Mesenchymal stem cell (in vitro differentiated cells and primary cell): ENCODE data around the gene MMP27. TPM values are rescaled to one million over a fixed set of nuclear protein-coding genes. Genes with fewer than 3 reads are reported as not detected.
A peak's percentile ranks its signal among the peaks of the same experiment; 100 is the strongest.

Source experiments
- DNase-seq: peaks from one replicate; pipeline ENCODE4 v3.0.0-alpha.2; 2013
- H2AFZ ChIP-seq: one replicate; pipeline ENCODE4 v1.6.1; 2013; ENCODE audit warnings: low read depth, mild to moderate bottlenecking, control low read depth, inconsistent platforms, low read length, moderate library complexity
- H2AK5ac ChIP-seq: 2 replicates; pipeline ENCODE4 v1.6.1; 2013; ENCODE audit warnings: low read length, moderate library complexity, mild to moderate bottlenecking, inconsistent platforms; ENCODE audit not compliant: severe bottlenecking
- H2BK120ac ChIP-seq: one replicate; pipeline ENCODE4 v1.6.1; 2013; ENCODE audit warnings: low read depth, mild to moderate bottlenecking, inconsistent platforms, low read length, moderate library complexity
- H2BK12ac ChIP-seq, 2 experiments: one replicate each; pipeline ENCODE4 v1.6.1; 2013; ENCODE audit warnings: inconsistent platforms in 2 of 2, low read length in 2 of 2, mild to moderate bottlenecking in 2 of 2, moderate library complexity in 2 of 2, control low read depth in 1 of 2
- H2BK15ac ChIP-seq: one replicate; pipeline ENCODE4 v1.6.1; 2013; ENCODE audit warnings: mild to moderate bottlenecking, low read depth, inconsistent platforms; ENCODE audit not compliant: poor library complexity, severe bottlenecking
- H2BK5ac ChIP-seq: 2 replicates; pipeline ENCODE4 v1.6.1; 2013; ENCODE audit warnings: low read depth, mild to moderate bottlenecking, low read length, control low read depth, inconsistent platforms; ENCODE audit not compliant: poor library complexity, severe bottlenecking
- H3K14ac ChIP-seq, 2 experiments: one replicate each; pipeline ENCODE4 v1.6.1; 2013; ENCODE audit warnings: inconsistent platforms in 2 of 2, low read length in 2 of 2, control low read depth in 1 of 2, mild to moderate bottlenecking in 1 of 2, moderate library complexity in 1 of 2
- H3K18ac ChIP-seq, 2 experiments: one replicate each; pipeline ENCODE4 v1.6.1; 2013; ENCODE audit warnings: inconsistent platforms in 2 of 2, low read length in 2 of 2, control low read depth in 1 of 2, low read depth in 1 of 2, mild to moderate bottlenecking in 1 of 2
- H3K23ac ChIP-seq, 2 experiments: one replicate each; pipeline ENCODE4 v1.6.1; 2013; ENCODE audit warnings: inconsistent platforms in 2 of 2, low read length in 2 of 2, mild to moderate bottlenecking in 2 of 2, moderate library complexity in 2 of 2, control low read depth in 1 of 2
- H3K27ac ChIP-seq: 2 replicates; pipeline ENCODE4 v1.5.1; 2013; ENCODE audit warnings: mild to moderate bottlenecking, moderate library complexity, low read length, control low read depth, inconsistent platforms; ENCODE audit not compliant: poor library complexity, severe bottlenecking
- H3K27me3 ChIP-seq, 2 experiments: 2 replicates each; pipeline versions ENCODE4 v1.6.1 to v1.7.0; 2013; ENCODE audit warnings: low read length in 2 of 2, mild to moderate bottlenecking in 2 of 2, moderate library complexity in 2 of 2, control low read depth in 1 of 2, inconsistent platforms in 1 of 2; ENCODE audit not compliant: control insufficient read depth in 1 of 2, insufficient read depth in 1 of 2
- H3K36me3 ChIP-seq, 2 experiments: 2 replicates each; pipeline versions ENCODE4 v1.6.1 to v1.7.0; 2013; ENCODE audit warnings: low read length in 2 of 2, control low read depth in 1 of 2, inconsistent platforms in 1 of 2, low read depth in 1 of 2, mild to moderate bottlenecking in 1 of 2; ENCODE audit not compliant: insufficient read depth in 2 of 2, control insufficient read depth in 1 of 2
- H3K4ac ChIP-seq, 2 experiments: one replicate each; pipeline ENCODE4 v1.6.1; 2013; ENCODE audit warnings: inconsistent platforms in 2 of 2, low read length in 2 of 2, mild to moderate bottlenecking in 2 of 2, moderate library complexity in 2 of 2, control low read depth in 1 of 2, low read depth in 1 of 2
- H3K4me1 ChIP-seq: 2 replicates; pipeline ENCODE4 v1.6.1; 2013; ENCODE audit warnings: low read depth, low read length, control low read depth; ENCODE audit not compliant: control insufficient read depth, insufficient read depth
- H3K4me2 ChIP-seq: 2 replicates; pipeline ENCODE4 v1.6.1; 2013; ENCODE audit warnings: low read length, mild to moderate bottlenecking, inconsistent platforms; ENCODE audit not compliant: poor library complexity, severe bottlenecking
- H3K4me3 ChIP-seq, 2 experiments: 2 replicates each; pipeline versions ENCODE4 v1.5.1 to v1.7.0; 2013; ENCODE audit warnings: low read length in 2 of 2, mild to moderate bottlenecking in 2 of 2, control low read depth in 1 of 2, low read depth in 1 of 2; ENCODE audit not compliant: insufficient read depth in 1 of 2
- H3K79me1 ChIP-seq: replicated peaks from 2 replicates; pipeline ENCODE4 v1.6.1; 2013; ENCODE audit warnings: mild to moderate bottlenecking, control low read depth, low read length, inconsistent platforms; ENCODE audit not compliant: poor library complexity, severe bottlenecking
- H3K9ac ChIP-seq: 2 replicates; pipeline ENCODE4 v1.7.0; 2013; ENCODE audit warnings: mild to moderate bottlenecking, low read length, moderate library complexity
- H3K9me3 ChIP-seq: 2 replicates; pipeline ENCODE4 v1.7.0; 2013; ENCODE audit warnings: mild to moderate bottlenecking, low read length; ENCODE audit not compliant: control insufficient read depth
- H4K8ac ChIP-seq: one replicate; pipeline ENCODE4 v1.6.1; 2013; ENCODE audit warnings: inconsistent platforms, mild to moderate bottlenecking, low read length, moderate library complexity
- H4K91ac ChIP-seq: one replicate; pipeline ENCODE4 v1.6.1; 2013; ENCODE audit warnings: mild to moderate bottlenecking, low read length, inconsistent platforms
- WGBS: methylation state at CpG from one replicate; pipeline ENCODE4 v1.1.7; 2013; ENCODE audit warnings: mixed read lengths; 5-methylcytosine and 5-hydroxymethylcytosine counted together
- polyA plus RNA-seq, 2 experiments: library from polyadenylated mRNA; stranded (reverse); fragments of 200-250 nt; gene quantifications; one replicate each; pipeline ENCODE4 v1.2.3, GENCODE V29; 2013

The MMP27 gene, protein sequence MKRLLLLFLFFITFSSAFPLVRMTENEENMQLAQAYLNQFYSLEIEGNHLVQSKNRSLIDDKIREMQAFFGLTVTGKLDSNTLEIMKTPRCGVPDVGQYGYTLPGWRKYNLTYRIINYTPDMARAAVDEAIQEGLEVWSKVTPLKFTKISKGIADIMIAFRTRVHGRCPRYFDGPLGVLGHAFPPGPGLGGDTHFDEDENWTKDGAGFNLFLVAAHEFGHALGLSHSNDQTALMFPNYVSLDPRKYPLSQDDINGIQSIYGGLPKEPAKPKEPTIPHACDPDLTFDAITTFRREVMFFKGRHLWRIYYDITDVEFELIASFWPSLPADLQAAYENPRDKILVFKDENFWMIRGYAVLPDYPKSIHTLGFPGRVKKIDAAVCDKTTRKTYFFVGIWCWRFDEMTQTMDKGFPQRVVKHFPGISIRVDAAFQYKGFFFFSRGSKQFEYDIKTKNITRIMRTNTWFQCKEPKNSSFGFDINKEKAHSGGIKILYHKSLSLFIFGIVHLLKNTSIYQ
- not detected for polyA plus RNA-seq (2013, experiment 1 of 2)
- polyA plus RNA-seq (2013, experiment 2 of 2), result not detected

- Histone ChIP-seq H4K8ac (peak within 1 kb of the TSS; percentile 27), H3K9ac (peak within 1 kb of the TSS; percentile 91), H3K9me3 (no peaks in the 10 kb centered on the region), H3K4me3 (peak within 1 kb of the TSS in 1 of 2 experiments; percentile 65), H3K27ac (no peak within 1 kb of the TSS), H3K4me1 (no peaks in the 10 kb centered on the region), H3K79me1 (no peaks in the 10 kb centered on the region), H3K23ac (no peak within 1 kb of the TSS), H2AFZ (peak within 1 kb of the TSS; percentile 32), H2AK5ac (no peak within 1 kb of the TSS), H4K91ac (no peak within 1 kb of the TSS), H3K14ac (no peak within 1 kb of the TSS), H3K18ac (no peak within 1 kb of the TSS), H2BK5ac (no peak within 1 kb of the TSS), H2BK120ac (no peak within 1 kb of the TSS), H2BK12ac (no peak within 1 kb of the TSS), H3K27me3 (no peaks in the 10 kb centered on the region), H3K4me2 (no peak within 1 kb of the TSS), H3K36me3 (no peaks in the 10 kb centered on the region), H2BK15ac (no peak within 1 kb of the TSS), H3K4ac (no peak within 1 kb of the TSS)
- DNase-seq, result peak; percentile 11
- 67% methylated on average over 4 of the region's 5 CpGs for WGBS
Measured at GRCh38 chr11:102705626-102706025, at the start of gene MMP27. TSS of gene MMP27 (minus strand) at chr11:102705769. CDS start at chr11:102705714, 55 bp downstream.

GRCh38 chr11:102753267-102753666 lies 47.7 kb upstream of the MMP27 start:
- WGBS, result 100% methylated on average over 1 of the region's 1 CpG

DNA sequence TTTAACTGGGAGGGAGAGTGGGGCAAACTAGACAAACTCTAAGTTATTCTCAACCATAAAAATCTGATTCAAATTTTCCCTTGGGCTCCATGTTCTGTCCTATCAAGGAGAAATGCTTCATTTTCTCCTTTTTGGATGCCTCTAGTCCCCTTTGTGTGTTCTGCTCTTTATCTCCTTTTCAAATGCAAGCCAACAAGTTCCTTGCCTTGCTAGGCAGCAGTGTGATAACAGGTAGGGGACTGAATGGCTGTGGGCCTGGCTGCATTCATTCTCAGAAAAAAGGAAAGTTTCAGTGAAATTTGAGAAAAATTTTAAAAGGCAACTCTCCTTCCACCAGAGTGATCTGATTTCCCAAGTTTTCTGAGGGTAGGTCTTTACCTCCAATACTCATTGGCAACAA lies 46.1 kb upstream of the MMP27 start:
- Histone ChIP-seq H3K23ac (no peak overlapping the region), H3K36me3 (no peaks in the 10 kb centered on the region), H2BK15ac (no peak overlapping the region), H3K27me3 (peaks cover 0 to 22% of the 10 kb centered on the region in 2 experiments), H3K4me3 (no peak overlapping the region), H3K27ac (no peak overlapping the region), H3K4me2 (no peak overlapping the region), H2BK12ac (no peak overlapping the region), H2AFZ (no peak overlapping the region), H3K14ac (no peak overlapping the region), H3K4ac (no peak overlapping the region), H3K9me3 (no peaks in the 10 kb centered on the region), H4K91ac (no peak overlapping the region), H3K18ac (no peak overlapping the region), H3K79me1 (no peaks in the 10 kb centered on the region), H3K4me1 (no peaks in the 10 kb centered on the region), H4K8ac (no peak overlapping the region), H2AK5ac (no peak overlapping the region), H3K9ac (no peak overlapping the region), H2BK5ac (no peak overlapping the region), H2BK120ac (no peak overlapping the region)
- DNase-seq, result no peak

More at GRCh38 chr11:102753267-102753666, 47.7 kb upstream of the MMP27 start:
- H3K14ac ChIP-seq, result no peak overlapping the region
- H3K18ac ChIP-seq, result no peak overlapping the region
- H3K4me1 ChIP-seq, result peaks cover 2% of the 10 kb centered on the region
- no peak overlapping the region for H2BK15ac ChIP-seq
- no peak overlapping the region for H4K91ac ChIP-seq
- H3K36me3 ChIP-seq, result no peaks in the 10 kb centered on the region
- H2BK12ac ChIP-seq, result peak overlapping the region in 1 of 2 experiments; percentile 14
- H4K8ac ChIP-seq, result no peak overlapping the region
- no peak overlapping the region for H3K23ac ChIP-seq
- no peak overlapping the region for H3K4me3 ChIP-seq
- H3K79me1 ChIP-seq, result no peaks in the 10 kb centered on the region
- no peak overlapping the region for H3K9ac ChIP-seq
- H2BK120ac ChIP-seq, result no peak overlapping the region
- H3K27me3 ChIP-seq, result peaks cover 0 to 22% of the 10 kb centered on the region in 2 experiments
- H2AK5ac ChIP-seq, result no peak overlapping the region
- no peak overlapping the region for H3K27ac ChIP-seq
- H2BK5ac ChIP-seq, result no peak overlapping the region
- H2AFZ ChIP-seq, result no peak overlapping the region
- H3K9me3 ChIP-seq, result no peaks in the 10 kb centered on the region
- DNase-seq, result no peak
- no peak overlapping the region for H3K4me2 ChIP-seq
- no peak overlapping the region for H3K4ac ChIP-seq

GRCh38 chr11:102749101-102749722 lies 43.6 kb upstream of the MMP27 start:
- no peak overlapping the region for H3K18ac ChIP-seq
- H3K14ac ChIP-seq, result no peak overlapping the region
- H3K27me3 ChIP-seq, result peaks cover 0 to 13% of the 10 kb centered on the region in 2 experiments
- H3K4me1 ChIP-seq, result no peaks in the 10 kb centered on the region
- no peak overlapping the region for H2BK5ac ChIP-seq
- no peaks in the 10 kb centered on the region for H3K79me1 ChIP-seq
- H3K9ac ChIP-seq, result no peak overlapping the region
- H3K9me3 ChIP-seq, result no peaks in the 10 kb centered on the region
- H4K8ac ChIP-seq, result no peak overlapping the region
- DNase-seq, result no peak
- H3K27ac ChIP-seq, result no peak overlapping the region
- H2BK12ac ChIP-seq, result no peak overlapping the region
- no peak overlapping the region for H3K4me3 ChIP-seq
- no peak overlapping the region for H3K23ac ChIP-seq
- no peaks in the 10 kb centered on the region for H3K36me3 ChIP-seq
- H2AFZ ChIP-seq, result no peak overlapping the region
- no peak overlapping the region for H3K4ac ChIP-seq
- H2BK120ac ChIP-seq, result no peak overlapping the region
- no peak overlapping the region for H2AK5ac ChIP-seq
- H2BK15ac ChIP-seq, result no peak overlapping the region
- no peak overlapping the region for H3K4me2 ChIP-seq
- no peak overlapping the region for H4K91ac ChIP-seq
